GM19351 (cell line): ENCODE measurements around the gene RNPEP.
"Not testable (repeated sequence)": the region's sequence is repeated elsewhere in the genome, so short reads cannot be mapped to it uniquely, and the experiment has no call there.

Experiments
- ATAC-seq: cut with Tn5 transposase; IDR thresholded peaks from one replicate; pipeline ENCODE4 v1.9.1; 2021; ENCODE audit warnings: mild to moderate bottlenecking, moderate library complexity; ENCODE audit not compliant: unreplicated experiment

Gene RNPEP

GRCh38 chr1:202034149-202034682 is 51.8 kb downstream of the RNPEP start:
- ATAC-seq = no peak

GRCh38 chr1:202034683-202035462 is 52.4 kb downstream of the RNPEP start:
- no peak for ATAC-seq

GRCh38 chr1:202036595-202037387 is 54.3 kb downstream of the RNPEP start:
- ATAC-seq = no peak

- ATAC-seq = no peak
These were observed 55.4 kb downstream of the RNPEP start for GRCh38 chr1:202037706-202038296.

- ATAC-seq = peak; percentile 64
These were observed 56.4 kb downstream of the RNPEP start for GRCh38 chr1:202038688-202039346.

- no peak for ATAC-seq
These were observed 63.3 kb downstream of the RNPEP start for GRCh38 chr1:202045705-202046104.

- no peak for ATAC-seq
These were observed 63.8 kb downstream of the RNPEP start for GRCh38 chr1:202046227-202046626.

GRCh38 chr1:202046748-202047708 is 64.6 kb downstream of the RNPEP start:
- no peak for ATAC-seq

- no peak for ATAC-seq
These were observed 65.5 kb downstream of the RNPEP start for GRCh38 chr1:202047977-202048376.

- no peak for ATAC-seq
These were observed 66.7 kb downstream of the RNPEP start for GRCh38 chr1:202049129-202049528.

GRCh38 chr1:202054094-202054493 is 71.6 kb downstream of the RNPEP start:
- ATAC-seq = no peak

- ATAC-seq = not testable (repeated sequence)
These were observed 72.2 kb downstream of the RNPEP start for GRCh38 chr1:202054673-202055072.
